ENCODE data around the gene GOLPH3.

Gene GOLPH3

GRCh38 chr5:32193591-32193990 is 19.5 kb upstream of the GOLPH3 start:
- peak; percentile 96 for DNase-seq (ENCODE audit: low read depth)
- peak overlapping the region; percentile 6 for H3K4me3 ChIP-seq (replicated peaks; ENCODE audit: low read depth, low read length)
- TF ChIP-seq, protein P1, sequence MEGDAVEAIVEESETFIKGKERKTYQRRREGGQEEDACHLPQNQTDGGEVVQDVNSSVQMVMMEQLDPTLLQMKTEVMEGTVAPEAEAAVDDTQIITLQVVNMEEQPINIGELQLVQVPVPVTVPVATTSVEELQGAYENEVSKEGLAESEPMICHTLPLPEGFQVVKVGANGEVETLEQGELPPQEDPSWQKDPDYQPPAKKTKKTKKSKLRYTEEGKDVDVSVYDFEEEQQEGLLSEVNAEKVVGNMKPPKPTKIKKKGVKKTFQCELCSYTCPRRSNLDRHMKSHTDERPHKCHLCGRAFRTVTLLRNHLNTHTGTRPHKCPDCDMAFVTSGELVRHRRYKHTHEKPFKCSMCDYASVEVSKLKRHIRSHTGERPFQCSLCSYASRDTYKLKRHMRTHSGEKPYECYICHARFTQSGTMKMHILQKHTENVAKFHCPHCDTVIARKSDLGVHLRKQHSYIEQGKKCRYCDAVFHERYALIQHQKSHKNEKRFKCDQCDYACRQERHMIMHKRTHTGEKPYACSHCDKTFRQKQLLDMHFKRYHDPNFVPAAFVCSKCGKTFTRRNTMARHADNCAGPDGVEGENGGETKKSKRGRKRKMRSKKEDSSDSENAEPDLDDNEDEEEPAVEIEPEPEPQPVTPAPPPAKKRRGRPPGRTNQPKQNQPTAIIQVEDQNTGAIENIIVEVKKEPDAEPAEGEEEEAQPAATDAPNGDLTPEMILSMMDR (IDR thresholded peaks at IDR 0.05; ENCODE audit: low read length, missing control alignments) = no peak

DNA sequence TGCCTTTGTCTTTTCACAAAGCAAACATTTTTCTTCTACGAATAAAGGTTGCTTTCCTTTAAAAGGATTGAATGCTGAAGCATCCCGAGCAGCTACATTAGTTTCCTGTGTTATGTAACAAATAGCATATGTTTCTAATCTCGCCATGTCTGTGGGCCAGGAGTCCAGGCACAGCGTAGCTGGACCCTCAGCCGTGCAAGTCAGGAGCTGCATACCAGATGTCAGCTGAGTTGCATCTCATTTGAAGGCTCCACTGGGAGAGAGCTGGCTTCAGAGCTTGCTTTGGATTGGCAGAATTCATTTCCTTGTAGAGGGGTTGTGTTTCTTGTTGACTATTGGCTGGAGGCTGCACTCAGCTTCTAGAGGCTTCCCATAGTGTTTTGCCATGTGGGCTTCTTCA is 16.0 kb upstream of the GOLPH3 start:
- H3K4me3 ChIP-seq (replicated peaks; ENCODE audit: low read depth, low read length) = no peak overlapping the region
- peak; percentile 95 for DNase-seq (ENCODE audit: low read depth)
- TF ChIP-seq, protein P1 (IDR thresholded peaks at IDR 0.05; ENCODE audit: low read length, missing control alignments) = no peak

- DNase-seq (ENCODE audit: low read depth) = no peak
- H3K4me3 ChIP-seq (replicated peaks; ENCODE audit: low read depth, low read length) = no peak overlapping the region
- TF ChIP-seq, protein P1 (IDR thresholded peaks at IDR 0.05; ENCODE audit: low read length, missing control alignments) = no peak
Observed at GRCh38 chr5:32187675-32188074, 13.6 kb upstream of the GOLPH3 start.

- no peak for DNase-seq (ENCODE audit: low read depth)
- TF ChIP-seq, protein P1 (IDR thresholded peaks at IDR 0.05; ENCODE audit: low read length, missing control alignments) = no peak
- H3K4me3 ChIP-seq (replicated peaks; ENCODE audit: low read depth, low read length) = no peak overlapping the region
Observed at GRCh38 chr5:32182463-32183063, 8.4 kb upstream of the GOLPH3 start.

DNA sequence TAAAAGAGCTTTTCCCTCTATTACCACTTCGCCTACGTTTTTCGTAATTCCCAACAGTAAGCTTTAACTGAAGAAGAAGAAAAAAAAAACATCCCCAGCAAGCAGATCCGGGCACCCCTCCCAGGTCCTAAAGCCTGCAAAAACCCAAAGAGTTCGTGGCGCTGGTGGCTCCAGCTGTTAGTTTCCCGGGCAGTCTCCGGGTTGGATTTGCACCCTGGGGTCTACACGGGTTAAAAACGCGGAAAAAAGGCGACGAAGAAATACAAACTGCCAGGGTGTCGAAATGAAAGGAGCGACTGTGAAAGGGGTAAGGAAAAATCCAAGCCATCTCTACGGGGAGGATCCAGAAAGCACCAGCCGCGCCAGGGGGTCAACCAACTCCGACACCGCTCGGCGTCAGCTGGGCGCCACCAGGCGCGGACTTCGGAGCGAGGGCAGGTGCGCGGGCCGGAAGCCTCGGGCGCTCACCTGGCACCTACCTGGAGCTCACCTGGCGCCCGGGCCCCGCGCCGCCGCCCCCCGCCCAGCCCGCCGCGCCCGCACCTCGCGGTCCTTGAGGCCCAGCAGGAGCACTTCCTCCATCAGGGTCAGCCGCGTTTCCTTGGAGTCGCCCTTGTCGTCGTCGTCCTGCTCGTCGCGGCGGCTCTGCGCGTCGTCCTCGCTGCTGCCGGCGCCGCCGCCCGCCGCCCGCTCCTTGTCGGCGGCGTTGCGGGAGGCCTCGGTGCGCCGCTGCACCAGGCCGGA is 680 bp downstream of the GOLPH3 start:
- TF ChIP-seq, protein P1 (IDR thresholded peaks at IDR 0.05; ENCODE audit: low read length, missing control alignments) = no peak
- H3K4me3 ChIP-seq (replicated peaks; ENCODE audit: low read depth, low read length) = peak overlapping the region; percentile 95
- DNase-seq (ENCODE audit: low read depth) = peak; percentile 67

GRCh38 chr5:32172923-32173266 is 1.2 kb downstream of the GOLPH3 start:
- peak overlapping the region; percentile 95 for H3K4me3 ChIP-seq (replicated peaks; ENCODE audit: low read depth, low read length)
- no peak for DNase-seq (ENCODE audit: low read depth)
- TF ChIP-seq, protein P1 (IDR thresholded peaks at IDR 0.05; ENCODE audit: low read length, missing control alignments) = no peak

- peak; percentile 42 for DNase-seq (ENCODE audit: low read depth)
- H3K4me3 ChIP-seq (replicated peaks; ENCODE audit: low read depth, low read length) = peak overlapping the region; percentile 95
Observed at GRCh38 chr5:32172186-32172911, 1.8 kb downstream of the GOLPH3 start.

Data from fibroblast of pulmonary artery (primary cell).